Gastroesophageal sphincter (tissue), 4 donors: ENCODE results near the gene MAPK8IP3. TPM values are rescaled to one million over a fixed set of nuclear protein-coding genes. Genes with fewer than 3 reads are reported as not detected.

Experiments
- ATAC-seq: fragments of 150-250 bp; one replicate; pipeline ENCODE4 v1.9.1; 2016; ENCODE audit warnings: mild to moderate bottlenecking, moderate library complexity
- H3K27ac ChIP-seq, 4 donors: fragments of 200-600 bp; sonication (generic) in 3 of 4; 1 replicate in 3 of 4; 2 replicates in 1 of 4; pipeline ENCODE4 v1.5.1; 2016 to 2019
- H3K27me3 ChIP-seq: fragments of 200-600 bp; sonication (generic); one replicate; pipeline ENCODE4 v1.5.1; 2019
- H3K36me3 ChIP-seq, 2 donors: fragments of 200-600 bp; sonication (generic); one replicate each; pipeline ENCODE4 v1.5.1; 2019; ENCODE audit warnings: control low read depth in 1 of 2
- H3K4me1 ChIP-seq, 3 donors: fragments of 200-600 bp; sonication (generic); 1 replicate in 2 of 3; 2 replicates in 1 of 3; pipeline ENCODE4 v1.5.1; 2016 to 2019; ENCODE audit warnings: control low read depth in 2 of 3
- H3K4me3 ChIP-seq, 2 donors: fragments of 200-600 bp; sonication (generic); one replicate each; pipeline ENCODE4 v1.5.1; 2019; ENCODE audit warnings: mild to moderate bottlenecking in 1 of 2, moderate library complexity in 1 of 2
- H3K9me3 ChIP-seq, 3 donors: fragments of 200-600 bp; sonication (generic); one replicate each; pipeline ENCODE4 v1.5.1; 2017 to 2019; ENCODE audit warnings: control low read depth in 2 of 3
- EP300 ChIP-seq: sonication (generic); formaldehyde crosslinking; IDR thresholded peaks from one replicate; pipeline ENCODE4 v1.6.1; 2017; ENCODE audit warnings: antibody characterized with exemption, mild to moderate bottlenecking
- POLR2A ChIP-seq, 2 donors: fragments of 450-650 bp; IDR thresholded peaks; one replicate each; pipeline ENCODE4 v1.6.1; 2017; ENCODE audit warnings: antibody characterized with exemption in 2 of 2, mild to moderate bottlenecking in 2 of 2, moderate library complexity in 1 of 2
- POLR2AphosphoS5 ChIP-seq: sonication (generic); formaldehyde crosslinking; IDR thresholded peaks from one replicate; pipeline ENCODE4 v1.6.1; 2017; ENCODE audit warnings: antibody characterized with exemption
- WGBS, 2 donors: methylation state at CpG; one replicate each; pipeline ENCODE4 v1.1.5; 2018; ENCODE audit warnings: low coverage in 1 of 2; 5-methylcytosine and 5-hydroxymethylcytosine counted together
- total RNA-seq, 4 donors: library from RNA; depleted of rRNA; stranded (reverse); fragments of >200 nt; gene quantifications; one replicate each; pipeline ENCODE4 v1.1.0, GENCODE V29; 2016
- TF ChIP-seq, protein P1 (sequence below), 4 experiments: fragments of 200-600 bp in 2 of 4; fragments of 450-650 bp in 2 of 4; sonication (generic) in 1 of 4; IDR thresholded peaks; one replicate each; pipeline ENCODE4 v1.5.1; 2017 to 2019; ENCODE audit warnings: antibody characterized with exemption in 4 of 4, mild to moderate bottlenecking in 2 of 4, moderate library complexity in 2 of 4

MAPK8IP3 gene, protein sequence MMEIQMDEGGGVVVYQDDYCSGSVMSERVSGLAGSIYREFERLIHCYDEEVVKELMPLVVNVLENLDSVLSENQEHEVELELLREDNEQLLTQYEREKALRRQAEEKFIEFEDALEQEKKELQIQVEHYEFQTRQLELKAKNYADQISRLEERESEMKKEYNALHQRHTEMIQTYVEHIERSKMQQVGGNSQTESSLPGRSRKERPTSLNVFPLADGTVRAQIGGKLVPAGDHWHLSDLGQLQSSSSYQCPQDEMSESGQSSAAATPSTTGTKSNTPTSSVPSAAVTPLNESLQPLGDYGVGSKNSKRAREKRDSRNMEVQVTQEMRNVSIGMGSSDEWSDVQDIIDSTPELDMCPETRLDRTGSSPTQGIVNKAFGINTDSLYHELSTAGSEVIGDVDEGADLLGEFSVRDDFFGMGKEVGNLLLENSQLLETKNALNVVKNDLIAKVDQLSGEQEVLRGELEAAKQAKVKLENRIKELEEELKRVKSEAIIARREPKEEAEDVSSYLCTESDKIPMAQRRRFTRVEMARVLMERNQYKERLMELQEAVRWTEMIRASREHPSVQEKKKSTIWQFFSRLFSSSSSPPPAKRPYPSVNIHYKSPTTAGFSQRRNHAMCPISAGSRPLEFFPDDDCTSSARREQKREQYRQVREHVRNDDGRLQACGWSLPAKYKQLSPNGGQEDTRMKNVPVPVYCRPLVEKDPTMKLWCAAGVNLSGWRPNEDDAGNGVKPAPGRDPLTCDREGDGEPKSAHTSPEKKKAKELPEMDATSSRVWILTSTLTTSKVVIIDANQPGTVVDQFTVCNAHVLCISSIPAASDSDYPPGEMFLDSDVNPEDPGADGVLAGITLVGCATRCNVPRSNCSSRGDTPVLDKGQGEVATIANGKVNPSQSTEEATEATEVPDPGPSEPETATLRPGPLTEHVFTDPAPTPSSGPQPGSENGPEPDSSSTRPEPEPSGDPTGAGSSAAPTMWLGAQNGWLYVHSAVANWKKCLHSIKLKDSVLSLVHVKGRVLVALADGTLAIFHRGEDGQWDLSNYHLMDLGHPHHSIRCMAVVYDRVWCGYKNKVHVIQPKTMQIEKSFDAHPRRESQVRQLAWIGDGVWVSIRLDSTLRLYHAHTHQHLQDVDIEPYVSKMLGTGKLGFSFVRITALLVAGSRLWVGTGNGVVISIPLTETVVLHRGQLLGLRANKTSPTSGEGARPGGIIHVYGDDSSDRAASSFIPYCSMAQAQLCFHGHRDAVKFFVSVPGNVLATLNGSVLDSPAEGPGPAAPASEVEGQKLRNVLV (N-terminal part only)
- total RNA-seq: 10 to 100 TPM; 12.0 to 66.8 (median 33.1) TPM

DNA sequence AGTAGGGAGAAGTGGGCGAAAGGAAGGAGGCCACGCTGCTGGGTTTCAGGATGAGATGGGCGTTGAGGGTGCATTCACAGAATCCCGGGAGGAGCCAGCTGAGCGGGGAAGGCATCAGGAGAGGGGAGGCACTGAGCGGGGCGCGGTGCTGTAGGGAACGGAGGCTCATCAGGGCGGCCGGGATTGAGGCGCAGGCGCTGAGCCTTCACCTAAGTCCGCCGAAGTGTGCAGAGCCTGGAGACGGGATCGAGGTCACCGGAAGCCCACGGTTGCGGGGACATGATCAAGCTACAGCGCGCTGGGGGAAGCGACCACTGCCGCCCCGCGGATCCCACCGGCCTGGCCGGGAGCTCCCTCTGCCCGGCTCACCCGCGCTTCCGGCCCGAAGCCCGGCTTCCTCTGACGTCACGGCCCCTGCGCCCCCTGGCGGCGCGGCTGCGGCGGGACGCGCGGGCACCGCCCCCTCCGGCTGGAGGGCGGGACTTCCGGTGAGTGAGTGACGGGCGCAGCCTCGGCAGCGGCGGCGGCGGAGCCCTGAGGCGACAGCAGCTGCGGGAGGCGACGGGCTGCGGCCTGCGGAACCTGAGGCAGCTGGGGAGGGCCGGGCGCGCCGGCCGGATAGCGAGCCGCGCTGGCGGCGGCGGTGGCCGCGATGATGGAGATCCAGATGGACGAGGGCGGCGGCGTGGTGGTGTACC, at the start of gene MAPK8IP3:
MAPK8IP3 (plus strand) TSS at position 508 of the 698 bp plus-strand sequence; CDS start at position 653, 145 bp downstream.
- TF ChIP-seq POLR2A (IDR thresholded peaks at IDR 0.05) (peak; percentile 97 to 98), EP300 (no peak), POLR2AphosphoS5 (peak; percentile 96)
- TF ChIP-seq, protein P1, sequence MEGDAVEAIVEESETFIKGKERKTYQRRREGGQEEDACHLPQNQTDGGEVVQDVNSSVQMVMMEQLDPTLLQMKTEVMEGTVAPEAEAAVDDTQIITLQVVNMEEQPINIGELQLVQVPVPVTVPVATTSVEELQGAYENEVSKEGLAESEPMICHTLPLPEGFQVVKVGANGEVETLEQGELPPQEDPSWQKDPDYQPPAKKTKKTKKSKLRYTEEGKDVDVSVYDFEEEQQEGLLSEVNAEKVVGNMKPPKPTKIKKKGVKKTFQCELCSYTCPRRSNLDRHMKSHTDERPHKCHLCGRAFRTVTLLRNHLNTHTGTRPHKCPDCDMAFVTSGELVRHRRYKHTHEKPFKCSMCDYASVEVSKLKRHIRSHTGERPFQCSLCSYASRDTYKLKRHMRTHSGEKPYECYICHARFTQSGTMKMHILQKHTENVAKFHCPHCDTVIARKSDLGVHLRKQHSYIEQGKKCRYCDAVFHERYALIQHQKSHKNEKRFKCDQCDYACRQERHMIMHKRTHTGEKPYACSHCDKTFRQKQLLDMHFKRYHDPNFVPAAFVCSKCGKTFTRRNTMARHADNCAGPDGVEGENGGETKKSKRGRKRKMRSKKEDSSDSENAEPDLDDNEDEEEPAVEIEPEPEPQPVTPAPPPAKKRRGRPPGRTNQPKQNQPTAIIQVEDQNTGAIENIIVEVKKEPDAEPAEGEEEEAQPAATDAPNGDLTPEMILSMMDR (IDR thresholded peaks at IDR 0.05): peak in 3 of 4 experiments; percentile 93 to 100 (median 100)
- WGBS, 2 donors: 0% methylated on average over 9 to 12 of the region's 79 CpGs
- Histone ChIP-seq H3K27ac (peak within 1 kb of the TSS; percentile 30 to 99 (median 93)), H3K27me3 (no peaks in the 10 kb centered on the region), H3K4me1 (peaks cover 3 to 50% (median 22%) of the 10 kb centered on the region in 3 donors), H3K9me3 (no peaks in the 10 kb centered on the region), H3K4me3 (peak within 1 kb of the TSS; percentile 77 to 94), H3K36me3 (peaks cover 0 to 16% of the 10 kb centered on the region in 2 donors)
- peak; percentile 96 for ATAC-seq

DNA sequence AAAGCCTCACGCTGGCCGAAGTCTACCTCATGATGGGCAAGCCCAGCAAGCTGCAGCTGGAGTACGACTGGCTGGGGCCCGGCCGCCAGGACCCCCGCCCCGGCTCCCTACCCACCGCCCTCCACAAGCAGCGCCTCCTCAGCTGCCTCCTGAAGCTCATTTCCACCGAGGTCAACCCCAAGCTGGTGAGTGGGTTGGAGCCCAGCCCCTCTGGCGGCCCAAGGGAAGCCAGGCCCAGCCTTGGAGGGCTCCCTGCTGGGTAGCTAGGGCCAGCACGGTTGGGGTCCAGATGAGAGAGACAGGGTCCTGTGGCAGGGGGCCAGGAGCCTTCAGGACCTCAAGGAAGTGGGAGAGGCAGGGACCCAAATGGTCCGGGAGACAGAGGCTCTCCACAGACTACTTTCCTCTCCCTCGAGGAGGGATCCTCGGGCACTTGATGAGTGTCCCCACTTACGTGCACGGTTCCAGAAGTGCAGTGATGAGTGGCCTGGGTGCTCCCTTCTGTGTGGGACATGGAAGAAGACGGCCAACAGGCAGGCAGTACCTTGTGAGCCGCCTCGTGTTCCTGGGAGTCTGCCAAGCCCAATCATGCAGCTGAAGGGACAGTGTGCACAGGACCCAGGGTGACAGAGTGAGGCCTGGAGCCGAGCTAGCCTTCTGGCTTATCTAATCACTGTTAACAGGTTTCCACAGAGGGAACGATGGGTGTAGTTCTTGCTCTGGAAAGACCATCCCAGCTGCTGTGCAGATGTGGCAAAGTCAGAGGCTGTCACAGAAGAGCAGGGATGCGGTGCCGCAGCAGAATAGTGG, 49.0 kb upstream of the MAPK8IP3 start:
- Histone ChIP-seq H3K27ac (no peak overlapping the region), H3K27me3 (no peaks in the 10 kb centered on the region), H3K4me3 (no peak overlapping the region), H3K36me3 (peaks cover 0 to 100% of the 10 kb centered on the region in 2 donors), H3K9me3 (no peaks in the 10 kb centered on the region), H3K4me1 (no peaks in the 10 kb centered on the region)
- TF ChIP-seq POLR2A (IDR thresholded peaks at IDR 0.05) (no peak), EP300 (no peak), POLR2AphosphoS5 (no peak)
- TF ChIP-seq, protein P1 (IDR thresholded peaks at IDR 0.05): no peak
- WGBS, 2 donors: no CpG with 5 or more reads among the region's 24 CpGs
- ATAC-seq: no peak

DNA sequence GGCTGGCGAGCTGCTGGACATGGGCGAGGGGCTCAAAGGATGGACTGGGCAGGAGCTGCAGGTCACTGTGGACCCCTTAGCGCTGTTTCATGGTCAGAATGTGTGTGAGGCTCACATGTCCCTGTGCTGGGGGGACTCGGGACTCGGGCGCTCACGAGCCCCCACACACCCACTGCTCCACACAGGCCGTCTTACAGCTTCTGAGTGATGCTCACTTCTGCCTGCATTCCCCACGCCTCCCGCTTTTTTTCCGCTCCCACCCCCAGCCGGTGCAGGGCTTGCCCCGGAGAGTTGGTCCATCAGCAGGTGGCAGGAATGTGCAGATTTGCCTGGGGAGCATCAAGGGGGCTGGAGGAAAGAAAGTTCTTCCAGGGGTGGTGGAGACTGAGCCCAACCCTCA, 48.2 kb upstream of the MAPK8IP3 start:
- no peak overlapping the region for H3K27ac ChIP-seq
- no CpG with 5 or more reads among the region's 13 CpGs for WGBS, 2 donors
- H3K27me3 ChIP-seq: no peaks in the 10 kb centered on the region
- no peaks in the 10 kb centered on the region for H3K4me1 ChIP-seq
- no peaks in the 10 kb centered on the region for H3K9me3 ChIP-seq
- TF ChIP-seq, protein P1 (IDR thresholded peaks at IDR 0.05): no peak
- no peak for TF ChIP-seq POLR2A (IDR thresholded peaks at IDR 0.05)
- no peak for TF ChIP-seq EP300
- TF ChIP-seq POLR2AphosphoS5: no peak
- ATAC-seq: no peak
- peaks cover 0 to 100% of the 10 kb centered on the region in 2 donors for H3K36me3 ChIP-seq
- H3K4me3 ChIP-seq: no peak overlapping the region

DNA sequence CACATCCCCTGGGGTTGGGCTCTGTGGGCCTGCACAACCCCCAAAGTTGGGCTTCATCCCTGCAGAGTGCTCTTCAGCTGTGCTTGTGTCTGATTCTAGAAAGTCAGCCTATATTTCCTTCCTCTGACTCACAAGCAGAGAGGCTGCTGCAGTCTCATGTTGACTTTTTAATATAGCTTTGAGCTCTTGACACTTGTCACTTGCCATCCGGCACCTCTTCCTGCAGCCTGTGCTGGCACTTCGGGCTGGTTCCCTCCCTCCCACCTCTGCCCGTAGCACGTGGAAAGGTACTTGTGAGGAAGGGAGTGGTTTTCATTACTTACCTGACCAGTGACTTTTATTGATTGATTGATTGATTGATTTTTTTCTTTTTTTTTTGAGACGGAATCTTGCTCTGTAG, 47.0 kb upstream of the MAPK8IP3 start:
- Histone ChIP-seq H3K4me1 (no peaks in the 10 kb centered on the region), H3K9me3 (no peaks in the 10 kb centered on the region), H3K4me3 (no peak overlapping the region), H3K27ac (no peak overlapping the region), H3K36me3 (peaks cover 0 to 100% of the 10 kb centered on the region in 2 donors), H3K27me3 (no peaks in the 10 kb centered on the region)
- TF ChIP-seq POLR2A (IDR thresholded peaks at IDR 0.05) (no peak), POLR2AphosphoS5 (no peak), EP300 (no peak)
- TF ChIP-seq, protein P1 (IDR thresholded peaks at IDR 0.05): no peak
- 85 to 90% methylated on average over 3 to 4 of the region's 5 CpGs for WGBS, 2 donors
- no peak for ATAC-seq
